ENCODE measurements around the gene TMPO. TPM values are rescaled to one million over a fixed set of nuclear protein-coding genes. Genes with fewer than 3 reads are reported as not detected.
"Not testable (repeated sequence)": the region's sequence is repeated elsewhere in the genome, so short reads cannot be mapped to it uniquely, and the experiment has no call there.

The TMPO gene
- total and polyA plus RNA-seq, 2 experiments from 2014 or later, result 26.6 to 123 TPM

- Histone ChIP-seq H3K27ac (no peak overlapping the region), H3K9me3 (ENCODE audit: low read depth) (no peaks in the 10 kb centered on the region), H3K27me3 (no peaks in the 10 kb centered on the region), H3K4me3 (no peak overlapping the region), H3K36me3 (no peaks in the 10 kb centered on the region), H3K4me1 (ENCODE audit: low read depth) (no peaks in the 10 kb centered on the region)
- DNase-seq (ENCODE audit: low read depth in 1 of 2, low spot score in 1 of 2), result no peak
- no peak for TF ChIP-seq CTCF (IDR thresholded peaks at IDR 0.05; ENCODE audit: low read depth, low read length)
These were observed 44.3 kb downstream of the TMPO start for GRCh38 chr12:98559666-98560065.

- H3K4me1 ChIP-seq (ENCODE audit: low read depth), result no peaks in the 10 kb centered on the region
- DNase-seq (ENCODE audit: low read depth in 1 of 2, low spot score in 1 of 2), result no peak
- no peaks in the 10 kb centered on the region for H3K9me3 ChIP-seq (ENCODE audit: low read depth)
- H3K4me3 ChIP-seq, result no peak overlapping the region
- no peaks in the 10 kb centered on the region for H3K27me3 ChIP-seq
- H3K36me3 ChIP-seq, result no peaks in the 10 kb centered on the region
- H3K27ac ChIP-seq, result no peak overlapping the region
- no peak for TF ChIP-seq CTCF (IDR thresholded peaks at IDR 0.05; ENCODE audit: low read depth, low read length)
These were observed 46.5 kb downstream of the TMPO start for GRCh38 chr12:98561846-98562245.

GRCh38 chr12:98572010-98572409, 56.6 kb downstream of the TMPO start:
- peak; percentile 9 to 10 for DNase-seq (ENCODE audit: low read depth in 1 of 2, low spot score in 1 of 2)
- Histone ChIP-seq H3K9me3 (ENCODE audit: low read depth) (no peaks in the 10 kb centered on the region), H3K4me3 (no peak overlapping the region), H3K4me1 (ENCODE audit: low read depth) (peaks cover 10% of the 10 kb centered on the region), H3K27ac (no peak overlapping the region), H3K27me3 (no peaks in the 10 kb centered on the region), H3K36me3 (no peaks in the 10 kb centered on the region)
- peak; percentile 38 for TF ChIP-seq CTCF (IDR thresholded peaks at IDR 0.05; ENCODE audit: low read depth, low read length)

- no peaks in the 10 kb centered on the region for H3K27me3 ChIP-seq
- no peak overlapping the region for H3K4me3 ChIP-seq
- DNase-seq (ENCODE audit: low read depth in 1 of 2, low spot score in 1 of 2), result peak in 1 of 2 donors; percentile 10
- TF ChIP-seq CTCF (IDR thresholded peaks at IDR 0.05; ENCODE audit: low read depth, low read length), result no peak
- peaks cover 10% of the 10 kb centered on the region for H3K4me1 ChIP-seq (ENCODE audit: low read depth)
- H3K27ac ChIP-seq, result peak overlapping the region; percentile 42
- no peaks in the 10 kb centered on the region for H3K36me3 ChIP-seq
- no peaks in the 10 kb centered on the region for H3K9me3 ChIP-seq (ENCODE audit: low read depth)
These were observed 58.7 kb downstream of the TMPO start for GRCh38 chr12:98574110-98574509.

GRCh38 chr12:98575013-98575412, 59.6 kb downstream of the TMPO start:
- Histone ChIP-seq H3K27ac (no peak overlapping the region), H3K36me3 (no peaks in the 10 kb centered on the region), H3K4me3 (no peak overlapping the region), H3K27me3 (no peaks in the 10 kb centered on the region), H3K4me1 (ENCODE audit: low read depth) (peaks cover 10% of the 10 kb centered on the region), H3K9me3 (ENCODE audit: low read depth) (no peaks in the 10 kb centered on the region)
- no peak for DNase-seq (ENCODE audit: low read depth in 1 of 2, low spot score in 1 of 2)
- no peak for TF ChIP-seq CTCF (IDR thresholded peaks at IDR 0.05; ENCODE audit: low read depth, low read length)

- peaks cover 10% of the 10 kb centered on the region for H3K4me1 ChIP-seq (ENCODE audit: low read depth)
- not testable (repeated sequence) for H3K4me3 ChIP-seq
These were observed 61.4 kb downstream of the TMPO start for GRCh38 chr12:98576795-98577194.

More at GRCh38 chr12:98576795-98577194, 61.4 kb downstream of the TMPO start:
- H3K27ac ChIP-seq; H3K27me3 ChIP-seq; DNase-seq (ENCODE audit: low read depth in 1 of 2, low spot score in 1 of 2); H3K9me3 ChIP-seq (ENCODE audit: low read depth); H3K36me3 ChIP-seq: not testable (repeated sequence)

Measured in cardiac muscle cell (in vitro differentiated cells and primary cell).